Ovary (tissue), 3 donors: ENCODE data around the gene LRAT.

Source experiments
- CTCF ChIP-seq, 3 donors: fragments of 450-650 bp in 2 of 3; fragments of 200-600 bp in 1 of 3; IDR thresholded peaks; one replicate each; pipeline versions ENCODE4 v1.5.1 to v1.8.0; 2016 to 2022; ENCODE audit warnings: antibody characterized with exemption in 3 of 3, mild to moderate bottlenecking in 1 of 3
- POLR2A ChIP-seq: fragments of 450-650 bp; IDR thresholded peaks from one replicate; pipeline ENCODE4 v1.6.1; 2017; ENCODE audit warnings: antibody characterized with exemption, mild to moderate bottlenecking, moderate library complexity
- donor health status: DM: no; HTN: no; CAD: no.

DNA sequence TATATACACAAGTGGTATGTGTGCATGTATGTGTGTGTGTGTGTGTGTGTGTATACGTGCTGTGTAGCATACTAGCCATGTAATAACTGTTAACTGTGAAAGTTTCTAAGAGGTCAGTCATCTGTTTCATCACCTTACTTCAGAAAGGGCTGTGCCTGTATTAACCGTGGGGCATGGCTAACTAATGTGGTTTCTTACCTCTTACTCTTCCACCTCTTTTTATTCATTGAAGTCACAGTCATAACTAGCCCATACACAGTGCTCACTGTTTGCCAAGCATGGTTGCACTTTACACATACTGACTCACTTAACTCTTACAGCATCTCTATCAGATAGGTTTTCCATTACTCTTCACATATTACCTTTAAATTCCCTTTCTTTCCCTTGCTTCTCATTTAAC is 23.7 kb upstream of the LRAT start:
- no peak for TF ChIP-seq CTCF (IDR thresholded peaks at IDR 0.05)
- TF ChIP-seq POLR2A, result no peak
